Right lobe of liver (tissue), 6 donors: ENCODE measurements around the gene GIGYF1. TPM values are rescaled to one million over a fixed set of nuclear protein-coding genes. Genes with fewer than 3 reads are reported as not detected.

Source experiments
- ATAC-seq, 4 donors: fragments of 200-7000 bp; cut with Tn5 transposase; one replicate each; pipeline ENCODE4 v1.9.1; 2020; ENCODE audit warnings: mild to moderate bottlenecking in 4 of 4, moderate library complexity in 4 of 4
- DNase-seq, 3 donors: peaks; one replicate each; pipeline ENCODE4 v3.0.0-alpha.2; 2020
- H3K27ac ChIP-seq, 3 donors: fragments of 200-600 bp; one replicate each; pipeline ENCODE4 v1.8.0; 2022
- H3K27me3 ChIP-seq, 2 donors: fragments of 200-600 bp; one replicate each; pipeline ENCODE4 v1.8.0; 2022
- H3K36me3 ChIP-seq, 4 donors: fragments of 200-600 bp; sonication (generic) in 1 of 4; one replicate each; pipeline versions ENCODE4 v1.5.1 to v1.8.0; 2017 to 2022; ENCODE audit warnings: control low read depth in 1 of 4
- H3K4me1 ChIP-seq, 4 donors: fragments of 200-600 bp; sonication (generic) in 1 of 4; one replicate each; pipeline versions ENCODE4 v1.5.1 to v1.8.0; 2017 to 2022; ENCODE audit warnings: control low read depth in 1 of 4
- H3K4me3 ChIP-seq, 3 donors: fragments of 200-600 bp; one replicate each; pipeline ENCODE4 v1.8.0; 2022
- H3K9me3 ChIP-seq, 4 donors: fragments of 200-600 bp; sonication (generic) in 1 of 4; one replicate each; pipeline versions ENCODE4 v1.5.1 to v1.8.0; 2017 to 2022; ENCODE audit warnings: control low read depth in 1 of 4
- POLR2A ChIP-seq: fragments of 450-650 bp; IDR thresholded peaks from one replicate; pipeline ENCODE4 v1.6.1; 2017; ENCODE audit warnings: antibody characterized with exemption, mild to moderate bottlenecking
- WGBS: methylation state at CpG from one replicate; pipeline ENCODE4 v1.1.6; 2018; ENCODE audit warnings: low coverage, low lambda C conversion rate; ENCODE audit not compliant: insufficient coverage; ENCODE audit errors: missing lambda C conversion rate; 5-methylcytosine and 5-hydroxymethylcytosine counted together
- intact Hi-C, 2 donors: fragments of 100-400 bp; cut with DNase I; formaldehyde crosslinking; loops; one replicate each; pipeline versions ENCODE4 v1.11.2 to v1.14.1; 2022
- total RNA-seq, 6 experiments: library from RNA; depleted of rRNA in 2 of 6; stranded (reverse); fragments of >200 nt in 2 of 6; fragmentation: NEBNext Ultra II Directional in 3 of 6; extraction: Animal tissue kit (Norgen Biotek cat#: 25700) in 3 of 6; gene quantifications; one replicate each; pipeline versions ENCODE4 v1.1.0 to v1.2.4, GENCODE V29; 2016 to 2023
- TF ChIP-seq, protein P1 (sequence below), 4 donors: fragments of 200-600 bp in 3 of 4; fragments of 450-650 bp in 1 of 4; IDR thresholded peaks; one replicate each; pipeline versions ENCODE4 v1.5.1 to v1.8.0; 2016 to 2022; ENCODE audit warnings: antibody characterized with exemption in 4 of 4, mild to moderate bottlenecking in 2 of 4
- donor health status: DM: no; HTN: yes; CAD: no.
- donor health status: DM: no; HTN: no; CAD: no.
- donor health status: DM: no; HTN: no; CAD: no.
- donor health status: DM: no; HTN: yes; CAD: no.
- donor health status: DM: no; HTN: yes; CAD: no.

Gene GIGYF1
- total RNA-seq, 6 experiments from 2014 or later: 6.6 to 25.1 (median 15.5) TPM

- peak overlapping the region in 2 of 3 donors; percentile 90 to 91 for H3K4me3 ChIP-seq
- DNase-seq (peak in 2 of 3 donors; percentile 40 to 74), ATAC-seq (no peak)
- H3K4me1 ChIP-seq: peaks cover 0 to 5% (median 2%) of the 10 kb centered on the region in 4 donors
- H3K36me3 ChIP-seq: peaks cover 6 to 40% (median 16%) of the 10 kb centered on the region in 4 donors
- peak overlapping the region; percentile 91 to 99 (median 98) for H3K27ac ChIP-seq
- WGBS: 29% methylated on average over 5 of the region's 23 CpGs
- intact Hi-C loops: loop anchor here in 1 of 2 donors (10.0 kb wide), 1 partner anchor 92 kb away; the partner anchor contains the start of genes FBXO24 and LRCH4
- H3K27me3 ChIP-seq: no peaks in the 10 kb centered on the region
- H3K9me3 ChIP-seq: no peaks in the 10 kb centered on the region
- TF ChIP-seq, protein P1, sequence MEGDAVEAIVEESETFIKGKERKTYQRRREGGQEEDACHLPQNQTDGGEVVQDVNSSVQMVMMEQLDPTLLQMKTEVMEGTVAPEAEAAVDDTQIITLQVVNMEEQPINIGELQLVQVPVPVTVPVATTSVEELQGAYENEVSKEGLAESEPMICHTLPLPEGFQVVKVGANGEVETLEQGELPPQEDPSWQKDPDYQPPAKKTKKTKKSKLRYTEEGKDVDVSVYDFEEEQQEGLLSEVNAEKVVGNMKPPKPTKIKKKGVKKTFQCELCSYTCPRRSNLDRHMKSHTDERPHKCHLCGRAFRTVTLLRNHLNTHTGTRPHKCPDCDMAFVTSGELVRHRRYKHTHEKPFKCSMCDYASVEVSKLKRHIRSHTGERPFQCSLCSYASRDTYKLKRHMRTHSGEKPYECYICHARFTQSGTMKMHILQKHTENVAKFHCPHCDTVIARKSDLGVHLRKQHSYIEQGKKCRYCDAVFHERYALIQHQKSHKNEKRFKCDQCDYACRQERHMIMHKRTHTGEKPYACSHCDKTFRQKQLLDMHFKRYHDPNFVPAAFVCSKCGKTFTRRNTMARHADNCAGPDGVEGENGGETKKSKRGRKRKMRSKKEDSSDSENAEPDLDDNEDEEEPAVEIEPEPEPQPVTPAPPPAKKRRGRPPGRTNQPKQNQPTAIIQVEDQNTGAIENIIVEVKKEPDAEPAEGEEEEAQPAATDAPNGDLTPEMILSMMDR (IDR thresholded peaks at IDR 0.05): no peak
- TF ChIP-seq POLR2A: no peak
Measured at GRCh38 chr7:100676501-100677306, 17.3 kb downstream of the GIGYF1 start.

DNA sequence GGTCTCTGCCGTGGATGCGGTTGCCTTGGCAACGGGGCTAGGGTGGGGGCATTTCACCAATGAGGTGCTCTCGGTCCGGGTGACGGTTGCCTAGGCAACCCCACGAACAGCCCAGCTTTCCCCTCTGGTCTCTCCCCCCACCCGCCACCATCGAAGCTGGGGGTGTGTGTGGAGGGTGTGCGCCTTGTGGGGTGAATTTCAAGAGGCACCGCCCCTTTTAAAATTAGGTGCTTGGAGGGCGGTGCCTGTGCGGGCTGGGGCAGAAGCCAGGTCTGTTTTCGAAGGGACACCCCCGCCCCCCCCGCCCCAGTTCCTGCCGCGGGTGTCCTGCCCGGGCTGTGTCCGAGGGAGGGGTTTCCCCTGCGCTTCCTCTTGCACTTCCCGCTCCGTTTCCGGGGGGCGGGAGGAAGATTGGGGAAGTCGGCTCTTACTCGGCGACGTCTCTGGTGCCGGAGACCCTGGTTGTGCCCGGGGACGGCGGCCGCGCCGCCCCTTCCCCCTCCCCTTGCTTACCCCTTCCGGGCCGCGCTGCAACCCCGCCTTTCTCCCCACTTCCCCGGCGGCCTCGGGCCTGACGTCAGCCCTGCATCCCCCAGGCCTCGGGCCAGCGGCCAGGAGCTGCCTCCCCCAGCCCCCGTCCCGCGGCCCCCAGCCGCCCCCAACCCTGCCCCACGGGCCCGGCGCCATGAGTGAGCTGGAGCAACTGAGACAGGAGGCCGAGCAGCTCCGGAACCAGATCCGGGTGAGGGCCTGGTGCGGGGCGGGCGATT lies 18.3 kb downstream of the GIGYF1 start:
- intact Hi-C loops: loop anchor here in 1 of 2 donors (10.0 kb wide), 1 partner anchor 91 kb away; the partner anchor contains the start of genes FBXO24 and LRCH4
- peak overlapping the region; percentile 91 to 99 (median 98) for H3K27ac ChIP-seq
- ATAC-seq: peak; percentile 16 to 45 (median 37)
- no peaks in the 10 kb centered on the region for H3K9me3 ChIP-seq
- H3K4me1 ChIP-seq: peaks cover 0 to 5% (median 2%) of the 10 kb centered on the region in 4 donors
- DNase-seq: peak; percentile 85 to 90 (median 88)
- 0% methylated on average over 8 of the region's 59 CpGs for WGBS
- peaks cover 4 to 35% (median 15%) of the 10 kb centered on the region in 4 donors for H3K36me3 ChIP-seq
- TF ChIP-seq, protein P1 (IDR thresholded peaks at IDR 0.05): no peak
- peak; percentile 40 for TF ChIP-seq POLR2A
- peak overlapping the region; percentile 68 to 91 (median 90) for H3K4me3 ChIP-seq
- H3K27me3 ChIP-seq: no peaks in the 10 kb centered on the region

DNA sequence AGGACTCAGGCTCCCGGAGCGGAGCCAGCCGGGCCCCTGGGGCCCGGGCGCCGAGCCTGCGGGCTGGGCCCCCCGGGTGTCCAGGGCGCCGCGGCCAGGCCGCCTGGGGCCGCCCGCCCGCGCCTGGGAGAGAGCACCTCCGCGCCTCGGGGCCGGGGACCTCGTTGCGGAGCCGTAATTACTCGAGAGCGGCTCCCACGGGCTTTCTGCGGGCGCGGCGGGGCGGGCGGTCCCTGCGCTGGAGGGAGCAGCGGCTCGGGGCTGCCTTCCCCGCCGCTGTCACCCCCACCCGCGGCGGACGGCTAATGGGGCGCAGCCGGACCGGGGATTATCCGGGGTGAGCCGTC lies 19.0 kb downstream of the GIGYF1 start:
- Histone ChIP-seq H3K4me3 (peak overlapping the region; percentile 68 to 91 (median 90)), H3K27me3 (no peaks in the 10 kb centered on the region), H3K9me3 (no peaks in the 10 kb centered on the region), H3K27ac (peak overlapping the region; percentile 91 to 99 (median 98)), H3K4me1 (peaks cover 0 to 5% (median 2%) of the 10 kb centered on the region in 4 donors), H3K36me3 (peaks cover 4 to 35% (median 15%) of the 10 kb centered on the region in 4 donors)
- no peak for TF ChIP-seq POLR2A
- TF ChIP-seq, protein P1 (IDR thresholded peaks at IDR 0.05): no peak
- peak in 1 of 4 donors; percentile 1 for ATAC-seq
- peak in 1 of 3 donors; percentile 59 for DNase-seq
- intact Hi-C loops: loop anchor here in 1 of 2 donors (10.0 kb wide), 1 partner anchor 90 kb away; the partner anchor contains the start of genes FBXO24 and LRCH4
- WGBS: 0% methylated on average over 3 of the region's 46 CpGs

GRCh38 chr7:100674411-100675104 lies 19.5 kb downstream of the GIGYF1 start:
- under 1% methylated on average over 23 of the region's 43 CpGs for WGBS
- Histone ChIP-seq H3K4me3 (peak overlapping the region; percentile 68 to 91 (median 90)), H3K9me3 (no peaks in the 10 kb centered on the region), H3K27ac (peak overlapping the region; percentile 91 to 99 (median 98)), H3K27me3 (no peaks in the 10 kb centered on the region), H3K4me1 (peaks cover 0 to 3% (median 0%) of the 10 kb centered on the region in 4 donors), H3K36me3 (peaks cover 4 to 32% (median 15%) of the 10 kb centered on the region in 4 donors)
- DNase-seq: peak; percentile 49 to 67 (median 63)
- no peak for TF ChIP-seq POLR2A
- TF ChIP-seq, protein P1 (IDR thresholded peaks at IDR 0.05): no peak
- intact Hi-C loops: loop anchor here in 1 of 2 donors (10.0 kb wide), 1 partner anchor 90 kb away; the partner anchor contains the start of genes FBXO24 and LRCH4
- peak in 1 of 4 donors; percentile 2 for ATAC-seq
